ENCODE measurements around the gene TCF7L1.
"Not testable (repeated sequence)": the region's sequence is repeated elsewhere in the genome, so short reads cannot be mapped to it uniquely, and the experiment has no call there.

Gene TCF7L1

DNA sequence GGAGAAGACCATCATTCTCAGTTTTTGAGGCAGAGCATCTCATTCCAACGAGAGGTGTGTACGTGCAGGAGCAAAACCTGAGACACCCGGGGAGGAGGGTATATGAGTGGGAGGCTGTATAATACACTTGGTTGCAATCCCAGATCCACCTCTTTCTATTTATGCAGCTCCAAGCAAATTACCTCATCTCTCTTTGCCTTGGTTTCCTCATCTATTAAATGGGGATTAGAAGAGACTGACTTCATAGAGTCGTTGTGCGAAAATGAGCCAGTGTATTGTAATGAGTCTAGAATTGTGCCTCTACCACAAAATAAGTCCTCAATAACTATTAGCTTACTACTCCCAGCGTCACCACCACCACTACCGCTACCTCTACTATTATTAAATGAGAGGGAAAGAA lies 154.5 kb downstream of the TCF7L1 start:
- no peak for DNase-seq

DNA sequence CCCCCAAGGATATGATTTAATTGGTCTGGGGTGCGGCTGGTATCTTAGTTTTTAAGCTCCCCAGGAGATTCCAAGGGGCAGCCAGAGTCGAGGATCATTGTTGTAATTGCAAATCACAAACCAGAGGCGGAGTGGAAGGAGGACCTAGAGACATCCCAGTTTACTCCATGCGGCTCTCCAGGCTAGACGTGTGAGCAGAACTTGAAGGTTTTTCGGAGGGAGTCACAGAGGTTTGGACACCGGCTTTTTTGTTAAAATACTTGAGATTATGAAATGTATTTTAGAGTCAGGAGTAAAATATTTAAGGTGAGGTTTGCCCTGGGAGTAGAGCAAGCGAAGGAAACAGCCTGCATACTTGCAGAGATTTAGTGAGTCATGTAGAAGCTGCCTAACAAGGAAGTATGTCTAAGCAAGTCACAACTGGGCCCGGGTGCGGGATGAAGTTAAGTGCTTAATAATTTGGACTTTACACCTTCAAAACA lies 155.1 kb downstream of the TCF7L1 start:
- peak; percentile 37 for DNase-seq

GRCh38 chr2:85291425-85292023 lies 158.3 kb downstream of the TCF7L1 start:
- DNase-seq = no peak

DNA sequence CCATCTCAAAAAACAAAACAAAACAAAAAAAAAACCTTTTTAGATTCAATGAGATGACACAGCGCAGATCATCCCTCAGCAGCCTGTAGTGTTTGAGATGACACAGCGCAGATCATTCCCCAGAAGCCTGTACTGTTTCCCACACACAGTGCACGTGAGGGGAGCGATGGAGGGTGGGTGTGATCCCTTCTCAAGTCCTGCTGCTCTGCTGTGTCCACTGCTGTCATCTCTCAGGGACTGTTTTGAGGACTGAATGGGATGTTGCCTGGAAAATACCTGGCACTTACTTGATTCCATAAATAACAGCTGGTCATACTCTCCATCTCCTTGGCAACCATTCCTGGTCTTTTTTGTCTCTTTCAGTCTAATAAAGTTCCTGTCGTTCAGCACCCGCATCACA lies 168.9 kb downstream of the TCF7L1 start:
- no peak for DNase-seq

DNA sequence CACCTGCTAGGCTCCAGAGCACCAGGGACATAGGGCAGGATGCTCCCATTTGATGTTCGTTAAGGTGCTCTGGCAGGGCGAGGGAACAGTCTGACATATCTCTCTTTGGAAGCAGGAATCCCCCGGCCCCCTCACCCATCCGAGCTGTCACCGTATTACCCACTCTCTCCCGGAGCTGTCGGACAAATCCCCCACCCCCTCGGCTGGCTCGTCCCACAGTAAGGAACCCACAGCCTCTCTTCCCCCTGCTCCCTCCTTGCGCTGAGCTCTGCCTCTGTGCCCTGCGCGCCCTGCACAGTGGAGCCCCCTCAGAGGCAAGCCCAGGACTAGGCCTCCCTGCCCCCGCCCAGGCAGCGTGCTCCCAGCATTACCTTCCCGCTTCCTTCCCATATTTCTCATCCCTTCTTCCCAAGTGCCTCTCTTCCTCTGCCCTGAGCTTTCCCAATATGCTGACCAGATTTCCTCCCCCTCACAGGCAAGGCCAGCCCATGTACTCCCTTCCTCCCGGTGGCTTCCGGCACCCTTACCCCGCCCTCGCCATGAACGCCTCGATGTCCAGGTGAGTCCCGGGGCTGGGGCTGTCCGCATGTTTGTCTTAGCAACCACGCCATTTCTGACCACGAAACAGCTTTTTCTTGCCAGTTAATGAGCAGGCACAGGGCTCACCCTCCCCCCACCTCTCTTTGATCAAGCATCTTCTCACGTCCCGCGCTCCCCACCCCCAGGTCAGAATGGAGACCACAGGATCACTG lies 170.8 kb downstream of the TCF7L1 start:
- DNase-seq = no peak

GRCh38 chr2:85307527-85307897 lies 174.3 kb downstream of the TCF7L1 start:
- no peak for DNase-seq

DNA sequence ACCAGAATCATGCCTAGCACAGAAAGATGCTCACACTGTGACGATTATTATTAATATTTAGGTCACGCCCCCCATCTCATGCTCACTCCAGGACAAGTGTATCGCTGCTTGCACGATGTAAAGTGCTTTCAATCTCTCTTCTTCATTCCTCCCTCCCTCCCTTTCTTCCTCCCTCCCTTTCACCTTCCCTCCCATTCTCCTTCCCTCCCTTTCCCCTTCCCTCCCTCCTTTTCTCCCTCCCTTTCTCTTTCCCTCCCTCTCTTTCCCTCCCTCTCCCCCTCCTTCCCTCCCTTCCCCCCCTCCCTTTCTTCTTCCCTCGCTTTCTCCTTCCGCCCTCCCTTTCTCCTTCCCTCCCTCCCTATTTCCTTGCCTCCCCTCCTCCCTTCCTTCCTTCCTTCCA lies 175.0 kb downstream of the TCF7L1 start:
- no peak for DNase-seq

- peak; percentile 62 for DNase-seq
Observed at GRCh38 chr2:85308896-85309555, 175.8 kb downstream of the TCF7L1 start.

GRCh38 chr2:85309699-85310321 lies 176.6 kb downstream of the TCF7L1 start:
- no peak for DNase-seq

GRCh38 chr2:85310330-85310729 lies 177.1 kb downstream of the TCF7L1 start:
- no peak for DNase-seq

GRCh38 chr2:85312404-85312803 lies 179.2 kb downstream of the TCF7L1 start:
- DNase-seq = no peak

- DNase-seq = no peak
Observed at GRCh38 chr2:85314884-85315242, 181.7 kb downstream of the TCF7L1 start.

- not testable (repeated sequence) for DNase-seq
Observed at GRCh38 chr2:85315921-85316320, 182.7 kb downstream of the TCF7L1 start.

- peak; percentile 31 for DNase-seq
Observed at GRCh38 chr2:85318222-85319074, 185.3 kb downstream of the TCF7L1 start.

GRCh38 chr2:85319796-85320195 lies 186.6 kb downstream of the TCF7L1 start:
- no peak for DNase-seq

- no peak for DNase-seq
Observed at GRCh38 chr2:85323351-85323987, 190.3 kb downstream of the TCF7L1 start.

DNA sequence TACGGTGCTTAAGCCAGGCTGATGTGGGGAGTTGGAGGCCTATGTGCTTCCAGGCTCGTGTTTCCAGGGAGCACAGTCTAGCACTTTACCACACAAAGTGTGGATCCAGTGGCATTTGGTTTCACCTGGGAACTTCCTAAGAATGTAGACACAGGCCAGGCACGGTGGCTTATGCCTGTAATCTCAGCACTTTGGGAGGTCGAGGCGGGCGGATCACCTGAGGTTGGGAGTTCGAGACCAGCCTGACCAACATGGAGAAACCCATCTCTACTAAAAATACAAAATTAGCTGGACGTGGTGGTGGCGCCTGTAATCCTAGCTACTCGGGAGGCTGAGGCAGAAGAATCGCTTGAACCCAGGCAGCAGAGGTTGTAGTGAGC lies 190.8 kb downstream of the TCF7L1 start:
- not testable (repeated sequence) for DNase-seq

GRCh38 chr2:85324639-85325465 lies 191.7 kb downstream of the TCF7L1 start:
- no peak for DNase-seq

- no peak for DNase-seq
Observed at GRCh38 chr2:85325466-85325811, 192.2 kb downstream of the TCF7L1 start.

GRCh38 chr2:85326406-85327159 lies 193.4 kb downstream of the TCF7L1 start:
- DNase-seq = no peak

Data from eye (tissue), 1 donor.